LNCaP clone FGC (cell line): ENCODE measurements around the gene POLN.

Source experiments
- DNase-seq: peaks from one replicate; pipeline ENCODE4 v3.0.0-alpha.2; 2011; ENCODE audit warnings: low read depth
- H3K4me3 ChIP-seq: 2 replicates; pipeline ENCODE4 v1.5.1; 2011; ENCODE audit warnings: mild to moderate bottlenecking, low read depth, low read length, control low read depth
- CTCF ChIP-seq: IDR thresholded peaks from 2 replicates; pipeline ENCODE4 v1.5.1; 2012; ENCODE audit warnings: mild to moderate bottlenecking; ENCODE audit not compliant: control insufficient read depth, insufficient read depth; ENCODE audit errors: extremely low read depth

The POLN gene

GRCh38 chr4:2287594-2287915, 45.6 kb upstream of the POLN start:
- no peak for DNase-seq
- no peak overlapping the region for H3K4me3 ChIP-seq

GRCh38 chr4:2286904-2287593, 45.1 kb upstream of the POLN start:
- TF ChIP-seq CTCF = no peak
- DNase-seq = peak; percentile 67
- no peak overlapping the region for H3K4me3 ChIP-seq

More at GRCh38 chr4:2287594-2287915, 45.6 kb upstream of the POLN start:
- no peak for TF ChIP-seq CTCF

- DNase-seq = no peak
- no peak for TF ChIP-seq CTCF
- no peak overlapping the region for H3K4me3 ChIP-seq
These were observed 43.9 kb upstream of the POLN start for GRCh38 chr4:2285613-2286381.

GRCh38 chr4:2284934-2285612, 43.2 kb upstream of the POLN start:
- no peak overlapping the region for H3K4me3 ChIP-seq
- no peak for DNase-seq
- no peak for TF ChIP-seq CTCF

GRCh38 chr4:2284161-2284933, 42.4 kb upstream of the POLN start:
- no peak overlapping the region for H3K4me3 ChIP-seq
- no peak for TF ChIP-seq CTCF
- DNase-seq = no peak

- DNase-seq = no peak
- H3K4me3 ChIP-seq = no peak overlapping the region
- TF ChIP-seq CTCF = no peak
These were observed 41.3 kb upstream of the POLN start for GRCh38 chr4:2283199-2283711.
